HT-29 (cell line): ENCODE data around the gene CACNA1C. TPM values are rescaled to one million over a fixed set of nuclear protein-coding genes. Genes with fewer than 3 reads are reported as not detected.
A peak's percentile ranks its signal among the peaks of the same experiment; 100 is the strongest.

Experiments
- DNase-seq: peaks from one replicate; pipeline ENCODE4 v3.0.0-alpha.2; 2015; ENCODE audit warnings: low spot score
- total RNA-seq: library from RNA; depleted of rRNA; stranded (reverse); fragments of >200 nt; shearing (Covaris generic); gene quantifications from 2 replicates; pipeline ENCODE4 v1.2.3, GENCODE V29; 2014

CACNA1C gene
- total RNA-seq, 1 experiment from 2014 or later, result under 0.01 TPM

DNA sequence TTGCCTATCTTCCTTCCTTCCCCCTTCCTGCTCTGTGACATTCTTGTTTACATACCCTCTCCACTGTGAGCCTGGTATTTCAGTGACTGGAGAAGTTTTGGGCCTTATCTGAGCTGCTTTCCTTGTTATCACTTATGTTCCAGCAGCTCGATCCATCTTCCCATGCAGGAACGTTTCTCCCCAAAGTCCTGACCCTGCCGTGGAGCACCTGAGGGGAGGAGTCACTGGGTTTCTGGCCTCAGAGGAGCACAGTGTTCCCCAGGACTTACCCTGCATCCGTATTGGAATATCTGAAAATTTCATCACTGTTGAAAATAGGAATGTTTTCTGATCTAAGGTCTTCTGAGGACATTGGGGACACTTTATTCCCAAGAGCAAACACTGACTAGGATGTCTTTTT, 141.8 kb downstream of the CACNA1C start:
- DNase-seq, result no peak

DNA sequence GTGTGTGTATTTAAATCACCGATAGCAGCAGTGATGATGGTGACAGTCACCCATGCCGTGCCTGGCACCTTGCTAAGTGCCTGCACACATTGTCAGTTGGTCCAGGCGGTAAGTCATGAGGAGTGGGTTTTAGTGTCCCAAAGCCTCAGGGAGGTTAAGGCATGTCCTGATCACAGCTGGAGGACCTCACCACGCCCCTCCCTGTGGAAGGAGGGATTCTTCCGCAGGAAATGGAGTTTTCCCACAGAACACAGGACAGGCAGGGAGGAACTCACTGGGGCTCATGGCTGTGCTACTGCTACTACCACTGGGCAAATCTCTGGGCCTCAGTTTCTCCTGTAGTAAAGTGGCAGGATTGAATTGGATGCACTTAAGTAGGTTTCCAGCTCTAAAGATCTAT, 142.3 kb downstream of the CACNA1C start:
- no peak for DNase-seq

DNA sequence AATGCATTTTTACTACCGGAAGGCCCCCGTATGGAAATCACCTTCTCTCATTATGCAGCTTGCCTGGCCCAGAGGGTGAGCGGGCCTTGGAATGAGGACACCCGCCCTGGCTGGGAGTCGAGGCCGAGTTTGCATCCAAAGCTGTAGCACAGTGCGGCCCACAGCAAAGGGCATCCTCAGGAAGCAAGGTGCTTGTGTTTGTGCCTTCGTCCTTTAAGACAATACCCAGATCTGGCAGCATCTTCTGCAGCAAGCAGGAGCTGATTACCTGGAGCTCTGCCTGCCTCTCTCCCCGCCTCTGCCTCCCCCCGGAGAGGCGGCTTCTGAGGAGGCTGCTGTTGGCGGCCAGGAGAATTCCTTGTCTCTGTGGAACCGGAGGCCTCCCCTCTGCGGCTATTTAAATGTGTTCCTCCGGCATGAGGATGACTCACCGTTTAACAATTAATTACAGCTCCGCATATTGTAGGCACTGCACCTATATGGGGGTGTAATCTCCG, 145.3 kb downstream of the CACNA1C start:
- peak; percentile 43 for DNase-seq

DNA sequence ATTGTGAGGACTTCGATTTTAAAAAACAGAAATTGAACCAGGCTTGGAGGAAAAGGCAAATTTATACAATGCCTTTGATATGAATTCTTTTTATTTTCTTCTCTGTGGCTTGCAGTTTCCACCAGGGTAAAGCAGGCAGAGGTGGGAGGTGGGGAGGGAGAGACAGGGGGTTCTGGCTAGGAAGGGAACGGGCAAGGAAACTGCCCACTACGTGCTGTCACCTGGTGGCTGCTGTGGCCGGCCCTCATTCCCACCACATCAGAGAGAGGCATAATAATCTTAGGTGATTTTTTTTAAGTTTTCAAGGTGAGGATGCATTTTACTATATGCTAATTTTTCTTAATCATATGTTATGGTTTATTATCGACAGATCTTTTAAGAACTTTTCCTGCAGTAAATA, 145.8 kb downstream of the CACNA1C start:
- DNase-seq, result no peak

DNA sequence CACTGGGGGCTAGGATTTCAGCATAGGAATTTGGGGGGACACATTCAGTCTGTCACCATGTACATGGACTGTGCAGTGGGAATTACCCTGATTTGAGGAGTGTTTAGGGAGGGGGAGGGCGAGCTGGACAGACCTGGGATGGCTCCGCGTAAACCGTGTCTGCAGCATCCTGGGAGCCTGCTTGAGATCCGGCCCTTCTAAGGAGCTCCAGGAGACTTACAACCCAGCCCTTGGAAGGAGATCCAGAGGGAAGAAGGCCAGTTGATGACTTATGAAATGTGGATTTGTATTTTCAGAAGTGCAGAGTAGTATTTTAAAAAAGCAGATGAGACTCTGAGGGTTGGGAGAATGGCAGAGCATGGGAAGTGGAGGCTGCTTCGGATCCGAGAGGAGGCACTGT, 153.2 kb downstream of the CACNA1C start:
- no peak for DNase-seq

DNA sequence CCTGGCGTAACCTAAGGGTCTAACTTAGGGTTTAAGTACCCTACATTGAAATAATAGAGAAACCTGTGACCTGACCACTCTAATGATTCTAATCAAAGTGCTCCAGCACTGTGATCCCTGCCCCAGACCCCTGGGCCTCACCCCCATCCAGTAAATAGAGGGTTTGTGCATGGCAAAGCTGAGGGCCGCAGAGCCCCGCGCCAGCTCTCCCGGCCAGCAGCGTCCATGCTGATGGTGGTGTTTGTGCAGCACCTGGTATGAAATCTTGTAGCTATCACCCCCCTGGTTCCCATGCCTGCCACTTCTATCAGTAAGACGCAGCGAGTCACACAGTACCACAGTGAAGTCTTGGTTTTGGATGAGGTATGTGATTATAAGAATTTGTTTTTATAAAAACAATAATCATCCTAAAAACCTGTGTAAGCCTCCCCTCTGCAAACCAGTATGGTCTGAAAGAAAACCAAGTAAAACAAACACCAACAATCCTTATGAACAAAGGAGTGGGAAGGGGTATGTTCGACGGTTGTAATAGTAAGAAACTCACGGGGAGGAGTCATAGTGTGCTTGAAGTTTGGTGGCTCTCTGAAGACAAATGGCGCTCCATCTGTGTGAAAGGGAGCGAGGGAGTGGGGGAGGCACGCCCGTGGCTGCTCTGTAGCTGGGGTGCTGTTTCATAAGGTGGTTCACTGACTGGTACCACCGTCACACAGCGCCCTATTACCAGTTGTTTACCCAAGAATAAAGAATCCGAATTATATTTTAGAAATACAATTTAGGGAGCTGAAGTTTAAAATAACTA, 156.2 kb downstream of the CACNA1C start:
- DNase-seq, result no peak

DNA sequence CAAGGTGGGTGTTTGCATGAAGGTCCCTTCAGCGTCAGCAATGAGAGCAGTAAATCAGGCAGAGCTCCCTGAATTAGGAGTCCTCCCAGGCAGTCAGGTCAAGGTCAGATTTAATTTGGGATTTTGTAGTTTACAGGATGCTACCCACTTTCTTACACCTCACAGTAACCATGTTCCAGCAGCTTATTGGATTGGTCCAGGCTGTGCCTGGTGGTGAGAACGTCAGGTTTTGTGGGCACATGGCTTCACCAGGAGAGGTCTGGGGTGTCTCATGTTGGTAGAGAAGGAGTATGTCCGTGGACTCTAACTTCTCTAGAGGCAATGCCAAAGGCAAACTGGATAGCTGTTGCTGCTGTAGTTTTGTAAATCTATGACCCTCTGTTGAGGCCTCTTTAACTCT, 158.3 kb downstream of the CACNA1C start:
- DNase-seq, result no peak

DNA sequence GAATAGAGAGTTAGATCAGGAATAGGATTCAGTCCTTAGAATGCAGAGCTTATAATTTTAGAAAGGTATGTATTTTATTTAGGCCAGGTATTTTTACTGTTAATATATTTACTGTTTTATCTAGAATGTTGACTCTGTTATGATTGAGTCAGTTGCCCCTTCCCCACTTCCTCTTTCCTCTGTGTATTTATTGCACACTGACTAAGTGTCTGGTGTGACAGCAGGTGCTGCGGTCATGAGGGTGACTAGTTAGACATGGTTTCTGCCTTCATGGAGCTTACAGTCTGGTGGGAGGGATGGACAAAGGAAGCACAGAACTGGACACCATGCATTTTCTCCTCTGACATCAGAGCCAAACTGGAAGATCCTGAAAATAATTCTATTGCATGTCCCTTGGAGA, 159.8 kb downstream of the CACNA1C start:
- no peak for DNase-seq

DNA sequence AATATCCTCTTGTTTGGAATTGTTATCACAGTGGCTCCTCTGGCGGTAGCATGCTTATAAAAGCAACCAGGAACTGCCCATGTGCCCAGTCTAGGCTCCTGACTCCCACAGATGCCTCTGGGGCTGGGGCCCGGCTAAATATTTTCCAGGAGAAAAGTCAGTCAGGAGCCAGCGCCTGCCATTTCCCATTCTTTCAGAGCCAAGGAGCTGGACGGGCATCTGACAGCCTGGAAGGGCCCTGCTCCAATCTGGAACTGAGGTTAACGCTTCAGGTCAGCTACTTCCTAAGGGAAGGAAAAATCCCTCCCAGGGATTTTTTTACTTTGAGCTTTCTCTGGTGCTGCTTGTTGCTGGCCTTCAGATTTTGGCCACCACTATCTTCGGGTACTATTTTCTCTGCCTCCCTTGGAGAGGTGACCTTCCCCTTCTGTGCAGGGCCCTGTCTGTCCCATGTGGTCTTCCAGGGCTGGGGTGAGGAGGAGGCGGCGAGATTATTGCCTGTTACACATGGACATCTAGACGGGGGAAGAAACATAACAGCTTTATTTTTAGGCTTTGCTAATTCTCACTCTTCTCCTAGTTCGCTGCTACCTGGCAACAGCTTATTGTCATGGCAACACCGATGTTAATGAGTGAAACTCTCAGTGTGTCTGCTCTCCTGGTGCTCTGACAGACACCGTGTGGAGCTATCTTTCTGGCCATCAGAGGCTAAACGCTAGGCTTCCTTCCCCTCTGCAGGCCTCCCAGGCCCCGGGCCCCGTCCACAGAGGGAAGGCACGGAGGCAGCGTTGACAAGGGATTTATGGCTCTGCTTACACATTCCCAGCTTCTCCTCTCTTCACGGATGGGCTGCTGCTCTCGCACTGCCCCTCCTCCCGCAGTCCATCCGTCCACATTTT, 160.4 kb downstream of the CACNA1C start:
- no peak for DNase-seq

DNA sequence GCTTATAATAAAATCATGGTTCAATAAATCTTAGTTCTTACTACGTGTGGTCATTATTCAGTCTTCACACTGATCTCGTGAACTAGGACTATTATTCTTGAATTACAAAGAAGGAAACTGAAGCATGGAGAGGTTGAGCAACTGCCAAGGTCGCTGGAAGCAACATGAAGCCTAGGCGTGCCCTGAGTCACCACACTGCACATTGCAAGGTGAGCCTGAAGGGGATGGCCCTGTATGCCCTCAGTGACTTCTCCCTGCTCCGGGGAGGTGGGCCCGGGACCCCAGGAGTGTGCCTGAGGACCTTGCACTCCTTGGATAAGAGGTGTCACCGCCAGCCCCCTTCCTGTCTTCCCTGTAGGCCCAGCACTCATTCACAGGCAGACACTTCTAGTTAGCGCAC, 161.6 kb downstream of the CACNA1C start:
- DNase-seq, result no peak

DNA sequence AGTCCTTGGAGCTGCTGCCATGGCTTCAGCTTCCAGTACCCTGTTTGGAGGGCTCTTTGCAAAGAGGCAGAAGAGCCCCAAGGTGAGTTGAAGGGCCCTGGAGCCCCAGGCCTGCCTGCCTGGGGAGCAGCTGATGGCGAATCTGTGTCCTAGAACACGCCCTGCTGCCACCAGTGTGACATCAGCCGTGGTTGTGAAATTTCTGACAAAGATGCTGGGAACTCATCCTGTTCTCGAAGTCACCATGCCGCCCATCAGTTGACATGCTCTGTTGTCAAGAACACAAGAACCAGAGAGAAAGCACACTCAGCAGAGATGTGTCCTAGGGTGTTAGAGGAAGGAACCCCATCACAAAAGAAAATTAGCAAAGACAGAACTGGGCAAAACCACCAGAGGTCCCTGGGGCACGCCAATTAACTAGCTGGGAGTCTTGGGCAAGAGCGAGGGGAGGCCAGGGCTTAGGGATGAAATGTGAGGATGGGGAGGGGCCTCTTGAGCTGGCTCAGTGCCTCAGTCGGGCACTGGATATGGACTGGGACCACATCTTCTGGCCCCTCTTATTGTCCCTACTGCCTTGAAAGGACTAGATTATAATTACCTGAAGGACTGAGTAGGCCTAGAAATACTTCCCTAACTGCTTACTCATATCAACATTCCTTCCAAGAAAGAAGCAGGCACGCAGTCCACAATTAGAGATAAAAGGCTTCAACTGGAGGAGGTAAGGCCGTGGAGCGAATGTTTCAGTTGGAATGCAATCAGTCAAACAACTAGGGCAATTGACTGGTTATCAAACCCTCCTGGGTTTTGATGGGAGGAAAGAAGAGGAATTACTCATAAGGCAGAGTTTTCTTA, 163.1 kb downstream of the CACNA1C start:
- no peak for DNase-seq

DNA sequence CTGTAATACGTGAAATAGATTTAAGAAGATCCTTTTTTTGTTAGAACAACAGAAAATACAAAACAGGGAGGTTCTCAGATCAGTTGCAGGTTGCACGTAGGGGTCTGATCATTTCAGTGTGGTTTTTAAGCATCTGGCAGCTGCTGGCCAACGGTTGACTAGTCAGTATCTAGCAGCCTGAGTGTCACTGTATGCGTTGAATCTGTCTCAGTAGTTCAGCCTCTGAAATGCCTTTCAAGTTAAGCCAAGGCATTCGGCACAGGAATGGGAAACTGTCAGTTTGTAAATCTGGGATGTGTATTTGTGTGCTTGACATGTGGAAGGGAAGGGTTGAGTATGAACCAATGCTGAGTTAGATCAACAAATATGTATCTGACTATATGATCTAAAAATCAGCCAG, 165.9 kb downstream of the CACNA1C start:
- DNase-seq, result no peak

DNA sequence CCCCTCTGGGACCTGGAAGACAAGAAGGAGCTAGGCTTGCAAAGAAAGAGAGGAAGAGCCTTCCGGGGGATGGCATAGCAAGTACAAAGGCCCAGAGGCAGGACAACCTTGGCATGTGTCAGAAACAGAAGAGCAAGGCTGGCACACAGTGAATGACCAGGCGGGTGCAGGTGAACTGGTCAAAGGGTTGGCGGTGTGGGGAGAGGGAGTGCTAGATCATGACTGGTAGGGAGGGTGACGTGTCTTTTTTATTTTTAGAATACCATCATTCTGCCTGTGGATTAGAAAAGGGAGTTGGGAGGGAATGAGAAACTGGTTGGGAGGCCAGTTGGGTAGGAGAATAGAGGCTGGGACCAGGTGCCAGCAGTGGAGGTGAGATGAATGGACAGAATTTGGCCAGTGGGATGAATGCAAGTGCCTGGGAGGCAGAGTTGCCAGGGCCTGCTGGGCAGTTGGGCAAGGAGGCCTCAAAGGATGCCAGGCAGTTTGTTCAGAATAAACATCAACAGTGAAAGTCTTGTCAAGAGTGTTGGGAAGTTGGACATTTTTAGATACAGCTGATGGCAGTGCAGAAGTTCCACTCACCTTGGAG, 168.3 kb downstream of the CACNA1C start:
- DNase-seq, result no peak

DNA sequence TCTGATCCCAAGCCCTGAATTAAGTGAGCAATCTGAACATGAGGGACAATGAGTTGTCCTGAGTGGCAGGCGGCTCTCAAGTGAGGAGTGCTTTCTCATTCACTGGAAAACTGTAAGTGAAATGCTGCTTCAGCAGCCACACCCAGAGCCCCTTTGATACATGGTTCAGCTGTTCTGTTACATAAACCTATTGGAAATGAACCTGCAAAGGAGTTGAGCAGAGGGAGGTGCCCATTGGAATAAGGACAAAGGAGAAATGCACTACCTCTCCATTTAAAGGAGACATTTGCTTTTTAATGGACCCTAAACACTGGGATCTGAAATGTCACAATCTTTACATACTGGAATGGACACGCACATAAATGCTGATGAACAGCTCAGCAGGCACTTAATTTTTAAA, 169.9 kb downstream of the CACNA1C start:
- no peak for DNase-seq

DNA sequence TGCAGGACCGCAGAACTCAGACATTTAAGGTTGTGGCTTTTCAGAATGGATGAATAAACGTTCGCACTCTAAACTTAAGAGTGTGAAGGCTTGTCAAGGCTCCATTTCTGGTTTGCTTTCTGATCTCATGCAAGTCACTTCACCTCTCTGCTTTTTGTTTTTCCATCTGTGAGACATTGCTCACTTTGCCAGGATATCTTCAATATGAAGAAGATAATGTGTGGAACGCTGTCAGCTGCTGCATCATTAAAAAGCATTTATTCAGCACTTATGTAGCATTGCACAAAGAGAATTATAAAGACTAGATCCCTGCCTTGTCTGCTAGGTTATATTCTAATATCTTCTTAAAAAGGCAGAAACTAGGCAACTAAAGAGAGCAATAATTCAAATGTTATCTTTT, 172.2 kb downstream of the CACNA1C start:
- DNase-seq, result no peak

DNA sequence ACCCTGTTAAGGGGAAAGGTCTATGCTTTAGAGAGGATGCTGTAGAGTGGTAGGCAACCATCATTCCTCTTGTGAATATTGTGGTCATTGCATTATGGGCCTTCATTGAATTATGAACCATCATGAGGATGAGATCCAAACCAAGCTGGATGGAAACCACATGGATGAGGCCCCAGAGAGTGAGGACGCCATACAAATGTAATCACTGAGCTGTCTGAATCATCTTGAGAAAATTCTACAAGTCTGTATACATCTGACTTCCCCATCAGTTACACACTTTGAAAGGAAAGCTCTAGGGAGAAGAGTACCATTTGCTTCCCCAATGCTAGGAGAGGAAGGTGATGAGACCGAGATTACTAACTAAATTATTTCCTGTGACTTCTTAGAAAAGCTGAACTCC, 172.9 kb downstream of the CACNA1C start:
- DNase-seq, result no peak

DNA sequence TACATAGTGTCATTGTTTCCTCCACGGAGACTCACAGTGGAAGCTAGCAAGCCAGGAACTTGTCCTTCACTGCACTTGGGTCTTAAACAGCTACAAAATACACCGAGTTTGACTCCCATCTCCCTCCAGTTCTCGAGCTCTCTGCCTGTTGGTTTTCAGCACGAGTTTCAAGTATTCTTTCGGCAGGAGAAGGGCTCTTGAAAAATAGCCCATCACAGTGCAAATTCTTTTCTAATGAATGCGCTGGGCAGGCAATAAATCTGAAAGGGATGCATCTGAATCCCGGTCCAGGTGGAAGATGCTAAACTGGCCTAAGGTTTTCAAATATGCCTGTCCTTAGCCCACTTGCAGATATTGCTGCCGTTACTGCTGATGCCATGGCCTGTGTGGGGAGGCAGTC, 173.9 kb downstream of the CACNA1C start:
- DNase-seq, result no peak

DNA sequence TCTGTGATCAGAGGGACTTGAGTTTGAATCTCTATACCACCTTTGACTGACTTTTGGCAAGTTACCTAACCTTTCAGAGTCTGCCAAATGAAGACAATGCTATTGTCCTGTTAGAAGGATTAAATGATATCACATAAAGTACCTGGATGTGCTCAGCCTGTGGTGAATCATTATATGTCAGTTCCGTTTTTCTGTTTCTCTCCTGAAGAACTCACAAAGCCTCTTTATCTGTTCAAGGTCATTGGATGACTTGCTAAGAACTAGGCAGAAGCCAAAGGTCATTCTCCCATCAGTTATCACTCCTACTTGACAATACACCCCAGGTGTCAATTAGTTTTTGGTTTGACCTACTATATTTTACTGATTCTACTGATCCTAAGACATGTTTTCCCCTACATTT, 174.6 kb downstream of the CACNA1C start:
- DNase-seq, result no peak

DNA sequence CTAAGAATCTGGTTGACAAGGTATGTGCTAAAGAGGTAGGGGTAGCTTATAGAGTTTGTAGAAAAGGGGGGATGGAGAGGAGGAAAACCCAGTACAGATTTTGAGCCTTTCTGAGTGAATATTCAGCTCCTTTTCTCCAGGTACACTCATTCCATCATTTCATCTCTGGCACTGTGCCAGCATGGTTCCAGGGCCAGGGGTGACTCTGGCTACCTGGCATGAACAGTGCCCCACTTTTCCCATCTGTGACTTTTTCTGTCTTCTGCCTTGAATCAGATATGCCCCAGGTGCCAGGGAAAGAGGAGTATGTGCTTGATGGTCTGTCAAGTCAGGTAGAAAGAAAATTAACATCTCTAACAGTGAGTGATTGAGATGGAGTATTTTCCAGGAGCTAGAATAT, 175.7 kb downstream of the CACNA1C start:
- no peak for DNase-seq

DNA sequence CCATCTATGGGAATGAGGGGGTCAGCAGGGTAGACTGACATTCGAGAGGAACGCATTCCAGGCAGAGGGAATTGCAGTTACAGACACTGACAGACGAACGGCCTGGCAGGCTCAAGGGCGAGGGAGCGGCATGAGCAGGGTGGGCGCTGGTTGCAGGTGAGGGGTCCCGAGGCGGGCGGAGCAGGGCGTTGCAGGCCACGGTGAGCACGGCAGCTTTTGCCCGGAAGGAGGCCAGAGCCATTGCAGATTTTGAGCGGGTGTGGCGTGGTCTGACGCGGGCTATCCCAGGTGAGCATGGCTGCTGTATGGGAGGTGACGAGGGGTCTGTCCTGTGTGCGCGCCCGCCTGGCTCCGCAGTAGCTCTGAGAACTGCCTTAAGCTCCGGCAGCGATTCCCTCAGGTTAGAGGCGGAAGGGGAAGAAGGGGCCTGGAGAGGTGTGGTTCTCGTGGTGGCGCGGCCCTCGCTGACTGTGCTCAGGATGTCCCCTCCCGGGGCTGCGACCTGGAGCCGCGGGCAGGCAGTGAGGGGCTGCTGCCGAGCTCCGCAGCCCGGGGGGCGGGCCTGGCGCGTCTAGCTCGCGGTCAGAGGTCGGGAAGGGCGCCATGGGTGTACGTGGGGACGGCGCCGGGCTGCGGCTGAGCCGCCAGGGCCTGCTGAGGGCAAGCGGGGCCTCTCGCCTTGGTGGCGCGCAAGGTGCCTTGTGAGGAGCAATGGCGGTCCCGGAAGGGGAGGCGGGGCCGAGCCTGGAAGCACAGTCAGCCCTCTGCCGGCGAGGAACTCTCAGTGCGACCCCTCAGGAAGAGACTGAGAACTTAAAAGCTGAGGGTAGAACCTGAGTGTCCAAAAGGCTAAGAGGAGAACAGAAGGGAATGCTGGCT, 177.1 kb downstream of the CACNA1C start:
- no peak for DNase-seq
